IPS DF 4.7 (cell line): ENCODE results near the gene L3MBTL2.
"Not testable (repeated sequence)": the region's sequence is repeated elsewhere in the genome, so short reads cannot be mapped to it uniquely, and the experiment has no call there.

Experiments used
- DNase-seq: peaks from one replicate; pipeline ENCODE4 v3.0.0-alpha.2; 2013; ENCODE audit warnings: low spot score; ENCODE audit errors: extremely low read depth

L3MBTL2 gene

GRCh38 chr22:41204992-41205900, at the start of gene L3MBTL2:
Gene L3MBTL2 (plus strand): TSS chr22:41205312. CDS start chr22:41205363, 51 bp downstream.
- peak; percentile 86 for DNase-seq

- DNase-seq: no peak
These were observed 48.0 kb upstream of the L3MBTL2 start for GRCh38 chr22:41157083-41157482.

- DNase-seq: no peak
These were observed 36.0 kb upstream of the L3MBTL2 start for GRCh38 chr22:41169157-41169556.

- DNase-seq: no peak
These were observed 33.1 kb upstream of the L3MBTL2 start for GRCh38 chr22:41171996-41172395.

GRCh38 chr22:41175546-41175945, 29.6 kb upstream of the L3MBTL2 start:
- no peak for DNase-seq

GRCh38 chr22:41177040-41177621, 28.0 kb upstream of the L3MBTL2 start:
- no peak for DNase-seq

GRCh38 chr22:41177622-41178424, 27.3 kb upstream of the L3MBTL2 start:
- no peak for DNase-seq

GRCh38 chr22:41178425-41178975, 26.6 kb upstream of the L3MBTL2 start:
- DNase-seq: no peak

GRCh38 chr22:41180362-41180761, 24.8 kb upstream of the L3MBTL2 start:
- DNase-seq: not testable (repeated sequence)

- DNase-seq: no peak
These were observed 24.2 kb upstream of the L3MBTL2 start for GRCh38 chr22:41180926-41181325.

- DNase-seq: no peak
These were observed 23.5 kb upstream of the L3MBTL2 start for GRCh38 chr22:41181349-41182241.

GRCh38 chr22:41184679-41185078, 20.4 kb upstream of the L3MBTL2 start:
- DNase-seq: peak; percentile 78

- no peak for DNase-seq
These were observed 13.6 kb upstream of the L3MBTL2 start for GRCh38 chr22:41191467-41191866.

GRCh38 chr22:41193829-41194228, 11.3 kb upstream of the L3MBTL2 start:
- no peak for DNase-seq

- no peak for DNase-seq
These were observed 7.8 kb upstream of the L3MBTL2 start for GRCh38 chr22:41197038-41197972.

- DNase-seq: no peak
These were observed 7.0 kb upstream of the L3MBTL2 start for GRCh38 chr22:41198027-41198580.

- no peak for DNase-seq
These were observed 4.0 kb upstream of the L3MBTL2 start for GRCh38 chr22:41201141-41201540.

GRCh38 chr22:41203118-41203517, 2.0 kb upstream of the L3MBTL2 start:
- DNase-seq: no peak

GRCh38 chr22:41204066-41204465, 1.0 kb upstream of the L3MBTL2 start:
- DNase-seq: no peak
